ENCODE results near the gene MEX3C.

MEX3C gene

GRCh38 chr18:51191128-51191717 is 6.3 kb downstream of the MEX3C start:
- no peak for DNase-seq

- no peak for DNase-seq
Measured at GRCh38 chr18:51190000-51190399, 7.5 kb downstream of the MEX3C start.

GRCh38 chr18:51188024-51188701 is 9.3 kb downstream of the MEX3C start:
- no peak for DNase-seq

- DNase-seq = no peak
Measured at GRCh38 chr18:51185075-51185474, 12.4 kb downstream of the MEX3C start.

- no peak for DNase-seq
Measured at GRCh38 chr18:51184091-51184457, 13.4 kb downstream of the MEX3C start.

- DNase-seq = no peak
Measured at GRCh38 chr18:51183372-51184090, 13.9 kb downstream of the MEX3C start.

- DNase-seq = no peak
Measured at GRCh38 chr18:51182824-51183223, 14.7 kb downstream of the MEX3C start.

- DNase-seq = no peak
Measured at GRCh38 chr18:51171625-51172259, 25.7 kb downstream of the MEX3C start.

- DNase-seq = no peak
Measured at GRCh38 chr18:51171223-51171622, 26.3 kb downstream of the MEX3C start.

GRCh38 chr18:51170664-51171063 is 26.8 kb downstream of the MEX3C start:
- DNase-seq = no peak

- no peak for DNase-seq
Measured at GRCh38 chr18:51169731-51170130, 27.8 kb downstream of the MEX3C start.

GRCh38 chr18:51168960-51169662 is 28.4 kb downstream of the MEX3C start:
- no peak for DNase-seq

- no peak for DNase-seq
Measured at GRCh38 chr18:51168026-51168742, 29.3 kb downstream of the MEX3C start.

- no peak for DNase-seq
Measured at GRCh38 chr18:51165296-51165695, 32.2 kb downstream of the MEX3C start.

- no peak for DNase-seq
Measured at GRCh38 chr18:51164761-51165281, 32.7 kb downstream of the MEX3C start.

- no peak for DNase-seq
Measured at GRCh38 chr18:51164342-51164741, 33.1 kb downstream of the MEX3C start.

- DNase-seq = no peak
Measured at GRCh38 chr18:51163543-51163942, 33.9 kb downstream of the MEX3C start.

GRCh38 chr18:51162617-51163016 is 34.9 kb downstream of the MEX3C start:
- DNase-seq = no peak

- no peak for DNase-seq
Measured at GRCh38 chr18:51160646-51161045, 36.8 kb downstream of the MEX3C start.

- DNase-seq = no peak
Measured at GRCh38 chr18:51157215-51157614, 40.3 kb downstream of the MEX3C start.

- DNase-seq = no peak
Measured at GRCh38 chr18:51154431-51155063, 42.9 kb downstream of the MEX3C start.

All from cerebellar nuclear complex (tissue), 1 donor.